ENCODE results near the gene RARA.

RARA gene

DNA sequence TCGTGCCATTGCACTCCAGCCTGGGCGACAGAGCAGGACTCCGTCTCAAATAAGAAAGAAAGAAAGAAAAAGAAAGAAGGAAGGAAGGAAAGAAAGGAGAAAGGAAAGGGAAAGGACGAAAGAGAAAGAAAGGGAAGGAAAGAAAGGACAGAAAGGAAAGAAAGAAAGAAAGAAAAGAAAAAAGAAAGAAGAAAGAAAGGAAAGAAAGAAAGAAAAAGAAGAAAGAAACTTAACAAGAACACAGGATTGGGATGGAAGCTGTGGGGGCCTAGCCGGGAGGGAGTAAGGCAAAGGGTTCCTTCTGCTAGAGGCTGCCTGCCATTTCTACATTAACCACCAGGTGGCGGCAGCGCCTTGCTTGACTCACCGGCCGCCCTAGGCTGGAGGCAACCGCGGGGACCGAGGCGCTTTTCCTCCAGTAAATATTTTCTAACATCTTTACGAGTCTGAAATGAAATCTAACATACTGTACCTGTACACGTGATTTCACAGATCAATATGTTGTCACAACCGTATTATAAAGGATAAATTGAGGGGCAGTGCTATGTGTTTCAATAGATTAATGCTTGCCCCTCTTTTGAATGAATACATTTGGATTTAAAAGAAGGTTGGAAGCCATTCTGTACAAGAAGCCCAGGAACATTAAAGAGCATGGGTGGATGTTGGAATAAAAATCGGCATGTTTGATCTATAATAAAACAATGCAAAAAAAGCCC is 49.5 kb downstream of the RARA start (continued):
- TF ChIP-seq GLI2 (tag by site-specific recombination; IDR thresholded peaks at IDR 0.05; ENCODE audit: borderline replicate concordance, low read depth) (no peak), HIC1 (tag by site-specific recombination; IDR thresholded peaks at IDR 0.05) (no peak), ZNF202 (tag by site-specific recombination; IDR thresholded peaks at IDR 0.05; ENCODE audit: borderline replicate concordance) (no peak), PRDM1 (tag by site-specific recombination; IDR thresholded peaks at IDR 0.05) (peak; percentile 100), RBAK (tag by site-specific recombination; IDR thresholded peaks at IDR 0.05) (no peak), ZEB2 (tag by site-specific recombination; IDR thresholded peaks at IDR 0.05) (peak; percentile 74), ZNF2 (tag by site-specific recombination; IDR thresholded peaks at IDR 0.05) (peak; percentile 45; the same call in 1 of the 2 replicates), MYNN (tag by site-specific recombination; IDR thresholded peaks at IDR 0.05; ENCODE audit: borderline replicate concordance) (no peak), GLI4 (tag by site-specific recombination; IDR thresholded peaks at IDR 0.05) (no peak), MEIS1 (CRISPR knock-in tag; IDR thresholded peaks at IDR 0.05; ENCODE audit: borderline replicate concordance) (no peak), ZNF529 (tag by site-specific recombination; IDR thresholded peaks at IDR 0.05; ENCODE audit: insufficient replicate concordance) (no peak), KLF1 (tag by site-specific recombination; IDR thresholded peaks at IDR 0.05) (no peak), ZNF391 (tag by site-specific recombination; IDR thresholded peaks at IDR 0.05; ENCODE audit: borderline replicate concordance, low read depth) (no peak), ZSCAN5A (tag by site-specific recombination; IDR thresholded peaks at IDR 0.05) (no peak), ZNF560 (tag by site-specific recombination; IDR thresholded peaks at IDR 0.05; ENCODE audit: borderline replicate concordance) (no peak), REPIN1 (tag by site-specific recombination; IDR thresholded peaks at IDR 0.05; ENCODE audit: low read depth) (no peak), ZNF664 (tag by site-specific recombination; IDR thresholded peaks at IDR 0.05) (no peak), ZNF211 (tag by site-specific recombination; IDR thresholded peaks at IDR 0.05; ENCODE audit: low read depth) (no peak), ZNF501 (tag by site-specific recombination; IDR thresholded peaks at IDR 0.05) (no peak), ZBTB7A (tag by site-specific recombination; IDR thresholded peaks at IDR 0.05; ENCODE audit: low read depth) (no peak), WT1 (tag by site-specific recombination; IDR thresholded peaks at IDR 0.05) (no peak), ZNF426 (tag by site-specific recombination; IDR thresholded peaks at IDR 0.05) (no peak), ZNF514 (tag by site-specific recombination; IDR thresholded peaks at IDR 0.05) (no peak), ZNF768 (tag by site-specific recombination; IDR thresholded peaks at IDR 0.05) (no peak), ZBTB21 (tag by site-specific recombination; IDR thresholded peaks at IDR 0.05) (no peak; the same call in 1 of the 2 replicates), ZNF48 (tag by site-specific recombination; IDR thresholded peaks at IDR 0.05) (no peak), ZNF843 (tag by site-specific recombination; IDR thresholded peaks at IDR 0.05) (no peak), MZF1 (tag by site-specific recombination; IDR thresholded peaks at IDR 0.05; ENCODE audit: borderline replicate concordance) (no peak), ZFP41 (tag by site-specific recombination; IDR thresholded peaks at IDR 0.05; ENCODE audit: borderline replicate concordance) (no peak)
- TF ChIP-seq, protein P1, sequence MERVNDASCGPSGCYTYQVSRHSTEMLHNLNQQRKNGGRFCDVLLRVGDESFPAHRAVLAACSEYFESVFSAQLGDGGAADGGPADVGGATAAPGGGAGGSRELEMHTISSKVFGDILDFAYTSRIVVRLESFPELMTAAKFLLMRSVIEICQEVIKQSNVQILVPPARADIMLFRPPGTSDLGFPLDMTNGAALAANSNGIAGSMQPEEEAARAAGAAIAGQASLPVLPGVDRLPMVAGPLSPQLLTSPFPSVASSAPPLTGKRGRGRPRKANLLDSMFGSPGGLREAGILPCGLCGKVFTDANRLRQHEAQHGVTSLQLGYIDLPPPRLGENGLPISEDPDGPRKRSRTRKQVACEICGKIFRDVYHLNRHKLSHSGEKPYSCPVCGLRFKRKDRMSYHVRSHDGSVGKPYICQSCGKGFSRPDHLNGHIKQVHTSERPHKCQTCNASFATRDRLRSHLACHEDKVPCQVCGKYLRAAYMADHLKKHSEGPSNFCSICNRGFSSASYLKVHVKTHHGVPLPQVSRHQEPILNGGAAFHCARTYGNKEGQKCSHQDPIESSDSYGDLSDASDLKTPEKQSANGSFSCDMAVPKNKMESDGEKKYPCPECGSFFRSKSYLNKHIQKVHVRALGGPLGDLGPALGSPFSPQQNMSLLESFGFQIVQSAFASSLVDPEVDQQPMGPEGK (tag by site-specific recombination; IDR thresholded peaks at IDR 0.05) = peak; percentile 83
- TF ChIP-seq, protein P2, sequence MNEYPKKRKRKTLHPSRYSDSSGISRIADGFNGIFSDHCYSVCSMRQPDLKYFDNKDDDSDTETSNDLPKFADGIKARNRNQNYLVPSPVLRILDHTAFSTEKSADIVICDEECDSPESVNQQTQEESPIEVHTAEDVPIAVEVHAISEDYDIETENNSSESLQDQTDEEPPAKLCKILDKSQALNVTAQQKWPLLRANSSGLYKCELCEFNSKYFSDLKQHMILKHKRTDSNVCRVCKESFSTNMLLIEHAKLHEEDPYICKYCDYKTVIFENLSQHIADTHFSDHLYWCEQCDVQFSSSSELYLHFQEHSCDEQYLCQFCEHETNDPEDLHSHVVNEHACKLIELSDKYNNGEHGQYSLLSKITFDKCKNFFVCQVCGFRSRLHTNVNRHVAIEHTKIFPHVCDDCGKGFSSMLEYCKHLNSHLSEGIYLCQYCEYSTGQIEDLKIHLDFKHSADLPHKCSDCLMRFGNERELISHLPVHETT (tag by site-specific recombination; IDR thresholded peaks at IDR 0.05) = peak; percentile 85
- TF ChIP-seq, protein P3, sequence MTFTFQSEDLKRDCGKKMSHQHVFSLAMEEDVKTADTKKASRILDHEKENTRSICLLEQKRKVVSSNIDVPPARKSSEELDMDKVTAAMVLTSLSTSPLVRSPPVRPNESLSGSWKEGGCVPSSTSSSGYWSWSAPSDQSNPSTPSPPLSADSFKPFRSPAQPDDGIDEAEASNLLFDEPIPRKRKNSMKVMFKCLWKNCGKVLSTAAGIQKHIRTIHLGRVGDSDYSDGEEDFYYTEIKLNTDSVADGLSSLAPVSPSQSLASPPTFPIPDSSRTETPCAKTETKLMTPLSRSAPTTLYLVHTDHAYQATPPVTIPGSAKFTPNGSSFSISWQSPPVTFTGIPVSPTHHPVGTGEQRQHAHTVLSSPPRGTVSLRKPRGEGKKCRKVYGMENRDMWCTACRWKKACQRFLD (tag by site-specific recombination; IDR thresholded peaks at IDR 0.05) = no peak
